Endothelial cell of umbilical vein (primary cell): ENCODE data around the gene PGRMC1. TPM values are rescaled to one million over a fixed set of nuclear protein-coding genes. Genes with fewer than 3 reads are reported as not detected.

Experiments used
- BruUV-seq: library from RNA; stranded (reverse); fragments of 400-500 nt; replicated peaks from 2 replicates; lab custom pipeline; 2021; lab: Mats Ljungman, UMichigan
- CTCF ChIA-PET: fragments of 300-600, 350-600 bp; sonication (Branson Sonifier 250); formaldehyde crosslinking; loops from one replicate; lab custom pipeline; 2021; ENCODE audit warnings: antibody characterized with exemption, inconsistent platforms; lab: Charles Lee
- POLR2A ChIA-PET: fragments of 300-600, 350-600 bp; sonication (Branson Sonifier 250); formaldehyde crosslinking; loops from one replicate; lab custom pipeline; 2021; ENCODE audit warnings: antibody characterized with exemption, inconsistent platforms; lab: Charles Lee
- DNase-seq: peaks from one replicate; pipeline ENCODE4 v3.0.0-alpha.2; 2011; ENCODE audit warnings: low read depth, low spot score
- FAIRE-seq: peaks from 2 replicates; lab custom pipeline; 2011; peaks lifted over from hg19 to GRCh38; lab: Jason Lieb, UNC
- H2AFZ ChIP-seq: 2 replicates; pipeline ENCODE4 v1.6.0; 2012; ENCODE audit warnings: low read depth, low read length, control low read depth, inconsistent platforms
- H3K27ac ChIP-seq: 2 replicates; pipeline ENCODE4 v1.5.1; 2011; ENCODE audit warnings: low read depth, mild to moderate bottlenecking, control low read depth, low read length, moderate library complexity; ENCODE audit not compliant: insufficient read depth
- H3K27me3 ChIP-seq, 2 experiments: 2 replicates each; pipeline versions ENCODE4 v1.6.0 to v1.6.1; 2011; ENCODE audit warnings: low read length in 2 of 2, mixed read lengths in 1 of 2; ENCODE audit not compliant: control insufficient read depth in 2 of 2, insufficient read depth in 2 of 2
- H3K36me3 ChIP-seq, 2 experiments: 2 replicates in 1 of 2; 3 replicates in 1 of 2; pipeline ENCODE4 v1.5.1; 2011; ENCODE audit warnings: low read length in 2 of 2, mild to moderate bottlenecking in 1 of 2, moderate library complexity in 1 of 2; ENCODE audit not compliant: control insufficient read depth in 2 of 2, insufficient read depth in 2 of 2; ENCODE audit errors: extremely low read depth in 1 of 2
- H3K4me1 ChIP-seq: 3 replicates; pipeline ENCODE4 v1.5.1; 2011; ENCODE audit warnings: mild to moderate bottlenecking, low read length; ENCODE audit not compliant: control insufficient read depth, insufficient read depth; ENCODE audit errors: extremely low read depth
- H3K4me2 ChIP-seq: 2 replicates; pipeline ENCODE4 v1.6.1; 2011; ENCODE audit warnings: low read length, control low read depth, mixed read lengths; ENCODE audit not compliant: insufficient read depth
- H3K4me3 ChIP-seq, 3 experiments: fragments of 200-600 bp in 1 of 3; sonication (generic), shearing (Covaris generic) in 1 of 3; replicated peaks in 1 of 3; 2 replicates each; pipeline ENCODE4 v1.5.1; 2011 to 2016; ENCODE audit warnings: control low read depth in 3 of 3, low read length in 3 of 3, mild to moderate bottlenecking in 2 of 3, inconsistent platforms in 1 of 3, low read depth in 1 of 3, moderate library complexity in 1 of 3; ENCODE audit not compliant: insufficient read depth in 1 of 3
- H3K79me2 ChIP-seq: 2 replicates; pipeline ENCODE4 v1.6.0; 2012; ENCODE audit warnings: low read length, inconsistent platforms; ENCODE audit not compliant: control insufficient read depth, insufficient read depth
- H3K9ac ChIP-seq: replicated peaks from 2 replicates; pipeline ENCODE3; 2011; ENCODE audit warnings: low read length, control low read depth; ENCODE audit not compliant: insufficient read depth; ENCODE audit errors: extremely low read depth
- H3K9me1 ChIP-seq: replicated peaks from 3 replicates; pipeline ENCODE4 v1.6.0; 2011; ENCODE audit warnings: mild to moderate bottlenecking, low read length; ENCODE audit not compliant: control insufficient read depth, insufficient read depth; ENCODE audit errors: extremely low read depth
- H3K9me3 ChIP-seq: replicated peaks from 2 replicates; pipeline ENCODE4 v1.5.1; 2012; ENCODE audit warnings: low read length, inconsistent platforms; ENCODE audit not compliant: control insufficient read depth, insufficient read depth
- H4K20me1 ChIP-seq: replicated peaks from 2 replicates; pipeline ENCODE3; 2011; ENCODE audit warnings: mild to moderate bottlenecking, low read length; ENCODE audit not compliant: control insufficient read depth, insufficient read depth; ENCODE audit errors: extremely low read depth
- EZH2 ChIP-seq: IDR thresholded peaks from 2 replicates; pipeline ENCODE4 v1.6.1; 2012; ENCODE audit warnings: borderline replicate concordance, low read depth, mild to moderate bottlenecking, moderate library complexity, low read length, inconsistent platforms; ENCODE audit not compliant: severe bottlenecking
- FOS ChIP-seq: IDR thresholded peaks from 2 replicates; pipeline ENCODE4 v1.6.1; 2011; ENCODE audit warnings: mild to moderate bottlenecking, low read length, moderate library complexity, borderline replicate concordance; ENCODE audit not compliant: insufficient read depth
- GATA2 ChIP-seq: IDR thresholded peaks from 2 replicates; pipeline ENCODE4 v1.7.0; 2011; ENCODE audit warnings: low read depth, mild to moderate bottlenecking, moderate library complexity, mixed read lengths, low read length; ENCODE audit not compliant: insufficient read length, insufficient read depth
- JUN ChIP-seq: IDR thresholded peaks from 2 replicates; pipeline ENCODE4 v1.6.1; 2011; ENCODE audit warnings: borderline replicate concordance, low read depth; ENCODE audit not compliant: insufficient read length, insufficient read depth
- MYC ChIP-seq: IDR thresholded peaks from one replicate; pipeline ENCODE4 v1.6.1; 2011; ENCODE audit warnings: mild to moderate bottlenecking, low read depth, low read length
- POLR2A ChIP-seq: IDR thresholded peaks from 2 replicates; pipeline ENCODE4 v1.6.1; 2012; ENCODE audit warnings: low read depth, mild to moderate bottlenecking, control low read depth, low read length
- POLR2AphosphoS5 ChIP-seq: IDR thresholded peaks from 2 replicates; pipeline ENCODE4 v1.6.1; 2012; ENCODE audit warnings: low read depth, mild to moderate bottlenecking, control low read depth, low read length, moderate library complexity; ENCODE audit not compliant: insufficient read depth
- dilution Hi-C: fragments of 300-500 bp; cut with MboI; formaldehyde crosslinking; loops from one replicate; pipeline ENCODE4 v1.15.0; 2019; ENCODE audit warnings: low sequenced_read_pairs; ENCODE audit not compliant: extremely low pct_ligation_motif_present
- intact Hi-C: fragments of 100-400 bp; cut with micrococcal nuclease; formaldehyde crosslinking; loops from one replicate; pipeline ENCODE4 v1.10.0; 2022
- polyA plus RNA-seq, 4 experiments: library from polyadenylated mRNA; depleted of rRNA in 3 of 4; stranded (reverse) in 3 of 4; unstranded in 1 of 4; fragments of >200 nt; gene quantifications; 2 replicates each; pipeline versions ENCODE4 v1.2.1 to v1.2.3, GENCODE V29; 2011 to 2012; ENCODE audit warnings: missing spikeins in 1 of 4
- total RNA-seq: library from RNA; stranded (reverse); gene quantifications from 2 replicates; pipeline ENCODE4 v1.2.3, GENCODE V29; 2021
- TF ChIP-seq, protein P1 (sequence below), 2 donors: IDR thresholded peaks; 1 replicate in 1 of 2; 2 replicates in 1 of 2; pipeline ENCODE4 v1.5.1; 2011; ENCODE audit warnings: low read length in 2 of 2, mild to moderate bottlenecking in 2 of 2, moderate library complexity in 2 of 2, control low read depth in 1 of 2, inconsistent platforms in 1 of 2, low read depth in 1 of 2; ENCODE audit not compliant: insufficient read depth in 1 of 2; ENCODE audit errors: extremely low read depth in 1 of 2
- TF ChIP-seq, protein P2 (sequence below): IDR thresholded peaks from 2 replicates; pipeline ENCODE4 v1.6.1; 2011; ENCODE audit not compliant: insufficient read depth, insufficient read length

PGRMC1 gene
- total and polyA plus RNA-seq, 2 donors (not counting 3 experiments of a cell fraction or from before 2014, with no cell fraction given), result 37.4 to 61.8 TPM

DNA sequence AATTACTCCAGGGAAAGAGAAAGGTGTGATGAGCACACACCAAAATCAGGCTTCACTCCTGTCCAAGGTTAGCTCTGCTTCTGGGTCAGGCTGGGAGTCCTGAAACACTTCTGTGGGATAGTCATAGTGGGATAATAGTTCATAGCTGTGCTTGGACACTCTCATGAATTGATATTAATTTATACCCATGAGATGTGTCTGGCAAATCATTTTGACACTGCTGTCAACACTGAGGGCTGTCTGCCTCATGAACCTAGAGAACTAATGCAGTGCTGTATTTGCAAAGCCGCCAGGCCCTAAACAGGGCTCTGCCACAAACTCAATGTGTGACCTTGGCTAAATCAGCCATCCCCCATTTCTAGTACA is 24.5 kb upstream of the PGRMC1 start:
- no peak for FAIRE-seq
- intact Hi-C loops, result no loop called here
- TF ChIP-seq POLR2AphosphoS5, result no peak
- TF ChIP-seq, protein P1, sequence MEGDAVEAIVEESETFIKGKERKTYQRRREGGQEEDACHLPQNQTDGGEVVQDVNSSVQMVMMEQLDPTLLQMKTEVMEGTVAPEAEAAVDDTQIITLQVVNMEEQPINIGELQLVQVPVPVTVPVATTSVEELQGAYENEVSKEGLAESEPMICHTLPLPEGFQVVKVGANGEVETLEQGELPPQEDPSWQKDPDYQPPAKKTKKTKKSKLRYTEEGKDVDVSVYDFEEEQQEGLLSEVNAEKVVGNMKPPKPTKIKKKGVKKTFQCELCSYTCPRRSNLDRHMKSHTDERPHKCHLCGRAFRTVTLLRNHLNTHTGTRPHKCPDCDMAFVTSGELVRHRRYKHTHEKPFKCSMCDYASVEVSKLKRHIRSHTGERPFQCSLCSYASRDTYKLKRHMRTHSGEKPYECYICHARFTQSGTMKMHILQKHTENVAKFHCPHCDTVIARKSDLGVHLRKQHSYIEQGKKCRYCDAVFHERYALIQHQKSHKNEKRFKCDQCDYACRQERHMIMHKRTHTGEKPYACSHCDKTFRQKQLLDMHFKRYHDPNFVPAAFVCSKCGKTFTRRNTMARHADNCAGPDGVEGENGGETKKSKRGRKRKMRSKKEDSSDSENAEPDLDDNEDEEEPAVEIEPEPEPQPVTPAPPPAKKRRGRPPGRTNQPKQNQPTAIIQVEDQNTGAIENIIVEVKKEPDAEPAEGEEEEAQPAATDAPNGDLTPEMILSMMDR (IDR thresholded peaks at IDR 0.05; ENCODE audit: extremely low read depth in 1 of 2, insufficient read depth in 1 of 2, low read depth in 1 of 2, low read length in 2 of 2), result no peak
- no peak for TF ChIP-seq MYC
- TF ChIP-seq FOS, result no peak
- TF ChIP-seq POLR2A, result no peak
- no peak for TF ChIP-seq GATA2
- TF ChIP-seq, protein P2, sequence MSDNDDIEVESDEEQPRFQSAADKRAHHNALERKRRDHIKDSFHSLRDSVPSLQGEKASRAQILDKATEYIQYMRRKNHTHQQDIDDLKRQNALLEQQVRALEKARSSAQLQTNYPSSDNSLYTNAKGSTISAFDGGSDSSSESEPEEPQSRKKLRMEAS, result no peak
- TF ChIP-seq JUN, result no peak
- TF ChIP-seq EZH2, result no peak

More for the DNA sequence above, 24.5 kb upstream of the PGRMC1 start:
- DNase-seq, result no peak
- Histone ChIP-seq H3K79me2 (no peaks in the 10 kb centered on the region), H3K4me2 (no peak overlapping the region), H3K27me3 (no peaks in the 10 kb centered on the region), H2AFZ (no peak overlapping the region), H3K9me3 (no peaks in the 10 kb centered on the region), H3K4me3 (no peak overlapping the region), H3K36me3 (no peaks in the 10 kb centered on the region), H3K27ac (no peak overlapping the region), H3K9ac (no peak overlapping the region), H3K4me1 (no peaks in the 10 kb centered on the region), H4K20me1 (no peaks in the 10 kb centered on the region), H3K9me1 (no peaks in the 10 kb centered on the region)
- POLR2A ChIA-PET, result no interaction called here
- CTCF ChIA-PET, result no interaction called here
- no TSS peak for BruUV-seq
- dilution Hi-C loops, result no loop called here
